GM12873 (cell line): ENCODE data around the gene RASAL2.

Source experiments
- CTCF ChIP-seq: IDR thresholded peaks from 2 replicates; pipeline ENCODE4 v1.5.1; 2012; ENCODE audit warnings: low read depth, mild to moderate bottlenecking, moderate library complexity, low read length, control low read depth; ENCODE audit not compliant: insufficient read depth; ENCODE audit errors: missing control alignments

The RASAL2 gene

DNA sequence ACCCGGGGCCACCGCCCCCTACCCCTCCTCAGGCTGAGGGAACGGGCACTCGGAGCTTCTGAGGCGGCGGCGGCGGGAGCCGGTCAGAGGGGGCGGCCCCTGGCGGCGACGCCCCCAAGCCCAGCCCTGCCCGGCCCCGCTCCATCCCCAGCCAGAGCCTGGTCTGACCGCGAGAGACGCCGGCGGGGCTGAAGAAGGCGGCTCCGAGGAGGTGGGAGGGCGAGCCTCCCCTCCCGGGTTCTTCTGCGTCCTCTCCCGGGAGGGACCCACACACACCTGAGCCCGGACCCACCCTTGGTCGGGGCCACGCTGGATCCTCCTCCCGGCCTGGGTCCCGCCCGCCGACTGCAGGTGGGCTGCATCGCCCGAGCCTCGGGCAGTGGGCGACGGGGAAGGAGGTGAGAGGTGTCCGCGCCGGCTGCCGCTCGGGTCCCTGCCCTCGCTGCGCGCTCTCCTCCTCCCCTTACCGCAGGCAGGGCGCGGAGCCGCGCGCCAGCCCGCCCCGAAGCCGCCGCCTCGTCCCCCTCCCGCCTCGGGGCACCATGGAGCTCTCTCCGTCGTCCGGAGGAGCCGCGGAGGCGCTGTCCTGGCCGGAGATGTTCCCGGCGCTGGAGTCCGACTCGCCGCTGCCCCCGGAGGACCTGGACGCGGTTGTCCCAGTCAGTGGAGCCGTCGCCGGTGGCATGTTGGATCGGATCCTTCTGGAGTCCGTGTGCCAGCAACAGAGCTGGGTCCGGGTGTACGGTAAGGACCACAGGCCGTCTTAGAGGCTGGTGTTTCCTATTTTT lies at the start of gene RASAL2:
Gene RASAL2 (plus strand): TSS at position 154 of the 788 bp plus-strand sequence. CDS start 389 bp downstream, at position 543.
- TF ChIP-seq CTCF: peak; percentile 6

- TF ChIP-seq CTCF: no peak
These were observed 47.2 kb upstream of the RASAL2 start for GRCh38 chr1:178046591-178047270.

DNA sequence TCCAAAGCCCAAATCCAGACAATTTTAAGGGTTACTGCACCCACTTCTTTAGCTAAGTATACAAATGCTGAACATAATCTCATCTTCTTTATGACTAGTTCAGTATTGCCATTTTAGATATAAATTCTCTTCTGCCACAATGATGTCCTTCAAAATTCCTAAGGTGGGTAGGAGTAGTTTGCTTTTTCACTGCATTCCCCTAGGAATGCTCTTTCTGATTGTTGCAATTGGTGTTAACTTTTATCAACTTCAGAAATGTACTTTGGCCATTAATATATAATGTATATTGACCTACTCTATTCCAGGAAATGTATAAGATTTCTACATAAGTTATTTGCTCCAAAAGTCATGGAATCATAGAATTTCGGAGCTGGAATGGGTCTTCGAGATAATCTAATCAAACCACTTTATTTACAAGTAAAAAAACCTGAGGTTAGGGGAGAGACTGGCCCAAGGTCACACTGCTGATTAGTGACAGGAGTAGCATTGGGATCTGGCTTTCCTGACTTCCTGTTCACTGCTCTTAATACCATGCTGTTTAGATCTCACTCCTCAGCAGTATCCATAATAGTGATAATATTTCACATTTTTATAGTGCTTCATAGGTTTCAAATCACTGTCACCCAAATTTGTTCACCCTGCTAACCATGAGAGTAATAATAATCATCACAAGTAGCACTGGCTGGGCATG lies 46.4 kb upstream of the RASAL2 start:
- no peak for TF ChIP-seq CTCF

- no peak for TF ChIP-seq CTCF
These were observed 45.5 kb upstream of the RASAL2 start for GRCh38 chr1:178048426-178048825.

GRCh38 chr1:178048883-178049282 lies 45.0 kb upstream of the RASAL2 start:
- TF ChIP-seq CTCF: no peak

DNA sequence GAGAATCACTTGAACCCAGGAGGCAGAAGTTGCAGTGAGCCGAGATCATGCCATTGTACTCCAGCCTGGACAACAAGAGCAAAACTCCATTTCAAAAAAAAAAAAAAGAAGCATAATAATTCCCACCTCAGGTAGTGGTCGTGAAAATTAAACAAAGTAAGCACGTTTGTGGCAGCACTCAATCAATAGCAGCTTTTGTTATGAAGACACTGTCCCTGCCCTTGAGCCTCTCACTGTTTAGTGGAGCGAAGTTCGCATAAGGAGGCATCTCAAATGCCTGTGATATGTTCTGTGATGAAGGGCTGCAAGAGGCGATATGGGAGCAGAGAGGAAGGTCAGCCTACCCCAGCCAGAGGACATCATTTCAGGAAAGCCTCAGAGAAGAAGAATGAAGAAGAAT lies 43.8 kb upstream of the RASAL2 start:
- TF ChIP-seq CTCF: no peak

GRCh38 chr1:178051071-178051470 lies 42.8 kb upstream of the RASAL2 start:
- no peak for TF ChIP-seq CTCF
